GM12891 (cell line): ENCODE results near the gene SMYD3.

ENCODE experiments used
- POLR2A ChIP-seq: IDR thresholded peaks from 2 replicates; pipeline ENCODE4 v1.6.1; 2011; ENCODE audit warnings: low read depth, low read length, control low read depth
- POLR2AphosphoS5 ChIP-seq: IDR thresholded peaks from 2 replicates; pipeline ENCODE4 v1.6.1; 2011; ENCODE audit warnings: low read depth, low read length, control low read depth
- POU2F2 ChIP-seq: IDR thresholded peaks from 2 replicates; pipeline ENCODE4 v1.6.1; 2011; ENCODE audit warnings: low read depth, mild to moderate bottlenecking, control low read depth, low read length, moderate library complexity

DNA sequence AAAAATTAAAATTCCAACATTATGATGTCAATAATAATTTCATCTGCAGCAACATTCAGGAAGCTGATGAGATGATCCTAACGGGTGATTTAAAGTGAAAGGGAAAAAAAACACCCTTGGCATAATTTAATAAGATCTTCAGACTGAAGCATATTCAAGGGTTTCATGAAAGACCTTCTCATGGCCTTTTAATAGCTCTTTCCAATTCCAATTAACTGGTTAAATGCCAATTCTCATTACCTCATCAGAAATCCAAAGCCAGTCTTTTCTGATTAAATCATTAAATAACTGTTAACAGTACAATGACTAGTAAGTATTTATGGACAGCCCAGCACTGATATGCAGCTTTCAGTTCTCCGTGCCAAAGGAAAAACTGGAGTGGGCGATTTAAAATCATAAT is 407.5 kb downstream of the SMYD3 start:
- TF ChIP-seq POLR2A (no peak), POLR2AphosphoS5 (no peak), POU2F2 (no peak)
